Measurements from ENCODE around the gene TRMT11. TPM values are rescaled to one million over a fixed set of nuclear protein-coding genes. Genes with fewer than 3 reads are reported as not detected.

The TRMT11 gene
- total RNA-seq, 3 donors from 2014 or later (not counting 1 experiment from before 2014, with no cell fraction given), result 12.2 to 16.6 (median 12.7) TPM

DNA sequence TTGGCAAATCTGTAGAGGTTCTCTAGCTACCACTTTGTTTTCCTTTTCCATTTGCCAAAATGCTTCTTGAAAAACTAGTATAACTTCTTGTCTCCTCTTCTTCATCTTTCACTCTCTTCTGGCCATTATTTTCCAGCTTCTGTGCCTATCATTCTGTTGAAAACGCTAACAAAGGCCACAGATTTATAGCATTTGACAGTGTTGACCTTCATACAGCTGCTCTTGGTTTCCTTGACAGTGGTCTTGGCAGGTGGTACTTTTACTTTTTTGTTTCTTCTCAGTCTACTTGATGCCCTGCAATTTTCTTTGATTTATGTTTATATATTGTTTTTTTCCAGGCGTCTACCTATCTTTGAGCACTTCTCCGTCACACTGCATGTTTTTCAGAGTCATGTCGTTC, 23.7 kb downstream of the TRMT11 start:
- no peak for TF ChIP-seq CTCF (IDR thresholded peaks at IDR 0.05)
- Histone ChIP-seq H3K27me3 (ENCODE audit: control insufficient read depth, insufficient read depth, low read length) (no peaks in the 10 kb centered on the region), H3K4me3 (ENCODE audit: low read length) (no peak overlapping the region), H3K9me3 (ENCODE audit: control insufficient read depth, insufficient read depth, low read length) (no peaks in the 10 kb centered on the region), H3K27ac (ENCODE audit: low read length) (no peak overlapping the region), H3K36me3 (ENCODE audit: control insufficient read depth, insufficient read depth, low read length) (peaks cover 52% of the 10 kb centered on the region), H3K4me1 (ENCODE audit: control insufficient read depth, insufficient read depth, low read length) (no peaks in the 10 kb centered on the region)
- H3K36me3 Mint-ChIP-seq, result peaks cover 16% of the 10 kb centered on the region
- no peaks in the 10 kb centered on the region for H3K27me3 Mint-ChIP-seq (ENCODE audit: low read depth in 2 of 2)
- ATAC-seq, result no peak
- no peak overlapping the region for H3K4me3 Mint-ChIP-seq
- no peak overlapping the region for H3K27ac Mint-ChIP-seq
- DNase-seq, result no peak
- no peaks in the 10 kb centered on the region for H3K9me3 Mint-ChIP-seq
- no peaks in the 10 kb centered on the region for H3K4me1 Mint-ChIP-seq
- 85% methylated on average over 4 of the region's 4 CpGs for WGBS (ENCODE audit: insufficient coverage)
- intact Hi-C loops (cut with micrococcal nuclease), result no loop called here

DNA sequence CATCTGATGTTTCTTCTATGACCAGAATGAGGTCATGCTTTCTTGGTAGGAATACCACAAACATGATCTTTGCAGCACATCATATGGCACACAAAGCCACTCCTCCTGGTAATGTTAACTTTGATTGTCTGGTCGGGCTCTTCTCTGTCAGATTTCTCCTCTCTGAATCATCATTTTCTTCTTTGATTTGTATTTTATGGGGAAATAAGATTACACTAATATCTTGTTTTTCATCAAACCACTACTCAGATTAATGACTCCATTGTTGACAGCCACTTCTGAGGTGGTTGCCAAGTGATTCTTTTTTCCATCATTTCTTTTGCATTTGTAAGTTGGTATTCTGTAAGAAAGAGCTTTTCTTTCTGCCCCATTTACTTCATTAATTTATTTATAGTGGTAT, 29.5 kb downstream of the TRMT11 start:
- WGBS (ENCODE audit: insufficient coverage), result no CpG with 5 or more reads among the region's 1 CpG
- Mint-ChIP-seq H3K27ac (no peak overlapping the region), H3K4me1 (no peaks in the 10 kb centered on the region), H3K36me3 (peaks cover 28% of the 10 kb centered on the region), H3K27me3 (ENCODE audit: low read depth in 2 of 2) (no peaks in the 10 kb centered on the region), H3K9me3 (no peaks in the 10 kb centered on the region), H3K4me3 (no peak overlapping the region)
- TF ChIP-seq CTCF (IDR thresholded peaks at IDR 0.05), result no peak
- no peaks in the 10 kb centered on the region for H3K9me3 ChIP-seq (ENCODE audit: control insufficient read depth, insufficient read depth, low read length)
- H3K27me3 ChIP-seq (ENCODE audit: control insufficient read depth, insufficient read depth, low read length), result no peaks in the 10 kb centered on the region
- DNase-seq, result no peak
- peaks cover 55% of the 10 kb centered on the region for H3K36me3 ChIP-seq (ENCODE audit: control insufficient read depth, insufficient read depth, low read length)
- no peak overlapping the region for H3K4me3 ChIP-seq (ENCODE audit: low read length)
- no peak overlapping the region for H3K27ac ChIP-seq (ENCODE audit: low read length)
- intact Hi-C loops (cut with micrococcal nuclease), result no loop called here
- H3K4me1 ChIP-seq (ENCODE audit: control insufficient read depth, insufficient read depth, low read length), result no peaks in the 10 kb centered on the region
- no peak for ATAC-seq

DNA sequence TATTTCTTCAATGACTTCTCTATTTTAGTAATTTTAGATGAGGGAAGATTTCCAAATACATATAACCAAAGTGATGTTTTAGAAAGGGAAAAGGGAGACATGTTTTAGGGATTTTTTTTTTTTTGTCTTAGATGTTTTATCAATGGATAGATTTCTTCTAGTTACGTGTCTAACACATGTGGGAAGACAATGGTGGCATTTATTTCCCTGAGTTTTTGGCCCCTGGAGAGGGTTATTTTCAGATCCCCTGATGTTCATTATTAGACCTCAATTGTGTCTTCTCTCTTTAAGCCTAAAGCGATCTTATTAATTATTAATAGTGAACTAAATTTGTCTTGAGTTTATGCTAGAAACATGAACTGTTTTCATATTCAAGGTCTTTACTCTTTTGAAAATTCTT, 30.3 kb downstream of the TRMT11 start:
- intact Hi-C loops (cut with micrococcal nuclease), result no loop called here
- Histone ChIP-seq H3K27ac (ENCODE audit: low read length) (no peak overlapping the region), H3K4me3 (ENCODE audit: low read length) (no peak overlapping the region), H3K27me3 (ENCODE audit: control insufficient read depth, insufficient read depth, low read length) (no peaks in the 10 kb centered on the region), H3K36me3 (ENCODE audit: control insufficient read depth, insufficient read depth, low read length) (peaks cover 56% of the 10 kb centered on the region), H3K4me1 (ENCODE audit: control insufficient read depth, insufficient read depth, low read length) (no peaks in the 10 kb centered on the region), H3K9me3 (ENCODE audit: control insufficient read depth, insufficient read depth, low read length) (no peaks in the 10 kb centered on the region)
- no peaks in the 10 kb centered on the region for H3K27me3 Mint-ChIP-seq (ENCODE audit: low read depth in 2 of 2)
- no peak for ATAC-seq
- WGBS (ENCODE audit: insufficient coverage), result 100% methylated on average over 1 of the region's 2 CpGs
- TF ChIP-seq CTCF (IDR thresholded peaks at IDR 0.05), result no peak
- no peak for DNase-seq
- peaks cover 32% of the 10 kb centered on the region for H3K36me3 Mint-ChIP-seq
- no peaks in the 10 kb centered on the region for H3K4me1 Mint-ChIP-seq
- H3K4me3 Mint-ChIP-seq, result no peak overlapping the region
- no peaks in the 10 kb centered on the region for H3K9me3 Mint-ChIP-seq
- no peak overlapping the region for H3K27ac Mint-ChIP-seq

GRCh38 chr6:126017668-126018067, 31.3 kb downstream of the TRMT11 start:
- no peak for TF ChIP-seq CTCF (IDR thresholded peaks at IDR 0.05)
- Histone ChIP-seq H3K4me1 (ENCODE audit: control insufficient read depth, insufficient read depth, low read length) (no peaks in the 10 kb centered on the region), H3K4me3 (ENCODE audit: low read length) (no peak overlapping the region), H3K27me3 (ENCODE audit: control insufficient read depth, insufficient read depth, low read length) (no peaks in the 10 kb centered on the region), H3K27ac (ENCODE audit: low read length) (no peak overlapping the region), H3K36me3 (ENCODE audit: control insufficient read depth, insufficient read depth, low read length) (peaks cover 52% of the 10 kb centered on the region), H3K9me3 (ENCODE audit: control insufficient read depth, insufficient read depth, low read length) (no peaks in the 10 kb centered on the region)
- DNase-seq (no peak), ATAC-seq (no peak)
- H3K4me1 Mint-ChIP-seq, result no peaks in the 10 kb centered on the region
- no peaks in the 10 kb centered on the region for H3K27me3 Mint-ChIP-seq (ENCODE audit: low read depth in 2 of 2)
- no peaks in the 10 kb centered on the region for H3K9me3 Mint-ChIP-seq
- intact Hi-C loops (cut with micrococcal nuclease), result no loop called here
- peaks cover 21% of the 10 kb centered on the region for H3K36me3 Mint-ChIP-seq
- H3K27ac Mint-ChIP-seq, result no peak overlapping the region
- no peak overlapping the region for H3K4me3 Mint-ChIP-seq

Data from natural killer cell (primary cell).